NCI-H524 treated with DMSO at 0.1 percent for 48 hours (cell line): ENCODE data around the gene IFITM10.
"Not testable (repeated sequence)": the region's sequence is repeated elsewhere in the genome, so short reads cannot be mapped to it uniquely, and the experiment has no call there.

ENCODE experiments used
- DNase-seq: peaks from one replicate; lab custom pipeline; 2025; lab: John Stamatoyannopoulos, UW

The IFITM10 gene

DNA sequence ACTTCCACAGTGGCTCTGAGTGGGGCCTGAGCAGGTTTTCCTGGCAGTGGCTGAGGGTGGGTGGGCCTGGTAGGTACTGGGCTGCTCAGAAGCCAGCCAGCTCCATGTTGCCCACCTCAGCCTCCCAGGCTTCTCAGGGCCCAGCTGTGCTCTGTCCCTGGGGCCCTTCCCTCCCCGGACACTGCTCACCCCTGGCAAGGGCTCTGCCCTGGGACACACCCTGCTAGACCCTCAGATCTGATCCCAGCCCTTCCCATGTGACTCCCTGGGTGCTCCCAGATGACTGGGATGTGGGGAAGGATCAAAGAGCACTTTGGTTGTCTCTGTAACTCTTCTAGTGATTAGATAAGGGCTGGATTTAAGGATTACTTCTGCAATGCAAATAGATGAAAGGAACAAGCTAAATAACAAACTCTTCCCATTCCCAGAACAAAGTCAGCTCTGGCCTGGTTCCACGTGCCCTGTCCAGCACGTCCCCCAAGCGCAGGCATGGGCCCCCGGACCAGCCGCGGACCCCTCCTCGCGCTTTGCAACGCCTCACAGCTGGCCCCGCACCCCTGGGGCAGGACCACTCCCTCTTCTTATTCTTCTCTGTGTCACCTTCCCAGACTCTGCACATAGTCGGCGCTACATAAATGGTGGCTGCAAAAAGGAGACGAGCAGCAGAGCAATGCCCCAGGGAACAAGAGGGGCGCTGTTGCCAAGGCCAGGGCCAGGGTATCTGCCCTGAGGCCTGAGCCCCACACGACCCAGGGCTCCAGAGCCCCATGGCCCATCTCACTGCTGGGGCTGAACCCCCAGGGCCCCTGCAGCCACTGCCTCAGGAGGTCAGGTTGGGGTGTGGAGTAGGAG lies 59.1 kb downstream of the IFITM10 start:
- no peak for DNase-seq

DNA sequence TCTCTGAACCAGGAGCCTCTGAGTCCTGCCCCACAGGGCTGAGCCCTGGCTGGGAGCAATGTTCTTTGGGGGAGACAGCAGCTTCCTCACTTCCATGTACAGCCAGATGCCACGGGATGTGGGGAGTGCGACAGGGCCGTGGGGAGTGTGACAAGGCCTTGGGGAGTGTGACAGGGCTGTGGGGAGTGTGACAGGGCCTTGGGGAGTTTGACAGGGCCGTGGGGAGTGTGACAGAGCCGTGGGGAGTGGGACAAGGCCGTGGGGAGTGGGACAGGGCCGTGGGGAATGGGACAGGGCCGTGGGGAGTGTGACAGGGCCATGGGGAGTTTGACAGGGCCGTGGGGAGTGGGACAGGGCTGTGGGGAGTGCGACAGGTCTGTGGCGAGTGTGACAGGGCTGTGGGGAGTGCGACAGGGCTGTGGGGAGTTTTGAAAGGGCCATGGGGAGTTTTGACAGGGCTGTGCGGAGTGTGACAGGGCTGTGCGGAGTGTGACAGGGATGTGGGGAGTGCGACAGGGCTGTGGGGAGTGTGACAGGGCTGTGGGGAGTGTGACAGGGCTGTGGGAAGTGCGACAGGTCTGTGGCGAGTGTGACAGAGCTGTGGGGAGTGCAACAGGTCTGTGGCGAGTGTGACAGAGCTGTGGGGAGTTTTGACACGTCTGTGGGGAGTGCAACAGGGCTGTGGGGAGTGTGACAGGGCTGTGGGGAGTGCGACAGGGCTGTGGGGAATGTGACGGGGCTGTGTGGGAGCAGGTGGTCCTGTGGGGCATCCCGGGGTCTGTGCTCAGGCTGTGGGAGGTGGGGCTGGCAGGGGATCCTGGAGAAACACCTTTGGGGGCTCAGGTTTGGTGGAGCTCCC lies 60.0 kb downstream of the IFITM10 start:
- DNase-seq, result no peak

DNA sequence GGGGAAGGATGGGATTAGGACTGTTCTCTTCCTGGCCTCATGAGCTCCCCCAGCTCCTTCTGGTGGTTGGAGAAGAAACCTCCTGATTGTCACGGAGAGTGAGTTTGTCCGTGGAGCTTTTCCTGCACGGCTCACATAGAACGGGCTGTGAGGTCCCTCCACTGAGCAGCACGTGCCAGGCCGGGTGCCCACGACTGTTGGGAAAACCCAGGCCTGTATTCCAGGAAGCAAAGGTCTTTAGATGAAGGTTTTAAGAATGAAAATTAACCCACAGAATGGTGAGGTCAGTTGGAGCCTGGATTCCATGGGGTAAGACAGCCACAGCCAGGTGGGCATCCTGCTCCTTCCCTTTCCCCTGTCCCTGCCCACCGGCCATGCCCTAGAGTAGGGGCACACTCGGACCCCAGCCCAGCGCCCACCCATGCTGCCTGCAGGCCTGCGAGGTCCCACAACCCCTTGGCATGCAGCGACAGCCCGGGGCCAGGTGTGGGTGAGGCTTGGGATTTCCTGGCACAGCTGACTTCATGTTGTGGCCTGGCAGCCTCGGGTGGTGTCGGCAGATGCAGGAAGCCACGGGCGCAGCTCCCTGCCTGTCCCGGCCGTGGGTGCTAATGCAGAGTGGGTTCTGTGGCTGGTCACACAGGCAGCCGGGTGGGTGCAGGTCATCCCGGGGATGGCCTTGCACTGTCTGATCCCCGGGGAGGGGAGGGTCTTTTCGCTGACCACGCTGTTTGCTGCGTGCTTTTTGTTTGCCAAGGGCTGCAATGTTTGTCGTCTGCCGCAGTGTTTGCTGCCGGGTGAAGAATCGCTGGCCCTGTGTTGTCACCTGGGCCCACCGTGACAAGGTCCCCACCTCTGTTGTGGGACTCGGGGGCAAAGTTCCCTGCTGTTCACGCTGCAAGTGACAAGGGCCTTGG lies 60.9 kb downstream of the IFITM10 start:
- DNase-seq, result not testable (repeated sequence)

DNA sequence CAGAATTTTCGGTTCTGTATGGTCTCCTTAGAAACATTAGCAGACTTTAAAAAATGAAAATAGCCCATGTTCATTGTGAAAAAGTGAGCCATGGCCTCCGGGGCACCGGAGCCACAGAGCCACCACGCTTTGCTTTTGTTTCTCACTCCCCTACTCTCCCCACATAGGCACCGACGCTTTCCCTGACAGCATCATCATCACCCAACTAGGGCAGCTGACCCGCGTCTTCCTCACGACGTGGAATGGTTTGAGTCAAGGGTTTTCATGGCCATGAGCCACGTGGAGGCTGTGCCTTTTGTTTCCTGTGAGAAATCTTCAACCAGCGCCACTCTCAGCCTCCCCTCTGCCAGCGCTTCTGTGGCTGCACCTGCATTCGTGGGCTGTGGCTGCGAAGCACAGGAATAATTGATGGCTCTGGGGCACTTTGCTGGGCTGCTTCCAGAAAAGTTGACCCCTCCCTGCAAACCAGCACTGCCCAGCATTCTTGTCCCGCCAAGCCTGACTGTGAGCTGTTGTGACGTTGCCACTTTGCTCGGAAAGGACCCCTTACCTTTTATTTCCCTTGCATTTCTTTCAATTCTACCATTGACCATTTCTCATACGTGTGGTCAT lies 62.0 kb downstream of the IFITM10 start:
- DNase-seq, result not testable (repeated sequence)

- DNase-seq, result not testable (repeated sequence)
These were observed 64.2 kb downstream of the IFITM10 start for GRCh38 chr11:1686220-1686619.

DNA sequence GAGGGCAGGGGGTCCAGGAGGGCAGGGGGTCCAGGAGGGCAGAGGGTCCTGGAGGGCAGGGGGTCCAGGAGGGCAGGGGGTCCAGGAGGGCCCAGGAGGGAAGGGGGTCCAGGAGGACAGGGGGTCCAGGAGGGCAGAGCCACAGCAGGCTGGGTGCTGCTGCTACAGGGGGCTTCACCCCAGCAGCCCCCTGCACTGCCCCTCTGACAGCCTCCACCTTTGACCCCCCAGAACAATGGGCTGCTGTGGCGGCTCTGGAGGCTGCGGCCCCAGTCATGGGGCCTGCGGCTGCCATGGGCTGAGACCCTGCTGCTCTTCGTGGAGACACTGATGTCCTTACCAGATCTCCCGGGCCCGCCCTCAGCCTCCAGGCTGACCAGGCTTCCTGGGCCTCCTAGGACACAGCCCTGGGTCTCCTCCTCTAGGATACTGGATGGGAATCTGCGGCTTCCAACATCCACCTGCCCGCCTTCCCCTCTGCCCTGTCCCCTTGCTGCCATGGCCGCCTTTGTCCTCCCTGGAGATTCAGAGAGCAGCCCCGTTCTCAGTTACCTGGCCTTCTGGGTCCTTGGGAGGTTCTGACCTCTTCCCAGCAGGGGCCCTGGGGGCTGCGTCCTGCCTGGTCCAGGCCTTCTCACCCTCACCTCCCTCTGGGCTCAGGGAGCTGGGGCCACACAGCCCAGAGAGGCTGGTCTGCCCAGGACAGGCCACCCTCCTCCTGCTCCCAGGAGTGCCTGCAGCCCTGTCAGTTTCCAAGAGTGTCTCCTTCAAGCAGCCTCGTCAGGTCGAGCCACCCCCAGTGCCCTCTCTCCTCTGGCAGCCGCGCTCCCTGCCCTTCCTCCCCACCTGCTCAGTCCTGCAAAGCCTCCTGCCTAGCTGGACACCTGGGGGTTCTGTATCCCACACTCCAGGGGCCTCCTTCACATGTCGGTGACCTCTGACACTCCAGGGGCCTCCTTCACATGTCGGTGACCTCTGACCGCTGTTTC lies 65.2 kb downstream of the IFITM10 start:
- DNase-seq, result not testable (repeated sequence)

- not testable (repeated sequence) for DNase-seq
These were observed 66.4 kb downstream of the IFITM10 start for GRCh38 chr11:1683904-1684572.

DNA sequence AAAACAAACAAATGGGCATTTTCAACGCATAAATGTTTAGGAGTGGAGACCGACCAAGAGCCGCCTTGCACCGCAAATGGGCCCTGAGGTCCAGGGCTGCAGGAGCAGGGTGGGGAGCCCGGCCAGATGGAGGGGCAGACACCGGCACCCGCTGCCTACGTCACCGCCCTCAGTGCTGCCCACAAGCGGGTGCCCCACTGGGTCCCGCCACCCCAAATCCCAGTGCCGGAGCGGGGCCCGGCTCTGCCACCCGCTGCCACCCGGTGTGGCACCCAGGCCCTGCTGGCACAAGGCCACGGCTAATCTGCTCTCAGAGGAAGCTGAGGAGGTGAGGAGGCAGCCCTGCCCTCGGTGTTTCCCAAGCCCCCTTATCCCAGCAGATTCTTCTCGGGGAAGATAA lies 67.2 kb downstream of the IFITM10 start:
- not testable (repeated sequence) for DNase-seq
